DMS 273 (cell line): ENCODE results near the gene XYLB.

Source experiments
- DNase-seq: peaks from one replicate; lab custom pipeline; 2025; ENCODE audit not compliant: unreplicated experiment; lab: John Stamatoyannopoulos, UW

The XYLB gene

DNA sequence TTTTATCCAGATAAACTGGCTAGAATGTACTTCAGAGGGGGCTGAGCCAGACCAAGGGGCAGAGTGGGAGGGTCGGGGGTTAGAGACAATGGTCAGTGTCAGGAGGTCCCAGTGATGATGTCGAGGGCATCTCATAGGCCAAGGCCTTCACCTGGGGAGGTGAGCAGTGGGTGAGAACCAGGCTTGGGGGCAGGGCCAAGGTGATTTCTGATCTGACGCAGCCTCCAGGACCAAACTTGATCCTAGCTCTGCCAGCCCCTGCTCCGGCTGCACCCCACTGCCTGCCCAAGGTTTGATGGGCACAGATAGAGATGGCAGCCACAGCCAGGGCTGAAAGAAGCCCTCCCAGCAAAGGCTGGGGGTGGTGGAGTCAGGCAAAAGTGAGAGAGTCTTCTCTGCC lies 14.9 kb downstream of the XYLB start:
- no peak for DNase-seq

DNA sequence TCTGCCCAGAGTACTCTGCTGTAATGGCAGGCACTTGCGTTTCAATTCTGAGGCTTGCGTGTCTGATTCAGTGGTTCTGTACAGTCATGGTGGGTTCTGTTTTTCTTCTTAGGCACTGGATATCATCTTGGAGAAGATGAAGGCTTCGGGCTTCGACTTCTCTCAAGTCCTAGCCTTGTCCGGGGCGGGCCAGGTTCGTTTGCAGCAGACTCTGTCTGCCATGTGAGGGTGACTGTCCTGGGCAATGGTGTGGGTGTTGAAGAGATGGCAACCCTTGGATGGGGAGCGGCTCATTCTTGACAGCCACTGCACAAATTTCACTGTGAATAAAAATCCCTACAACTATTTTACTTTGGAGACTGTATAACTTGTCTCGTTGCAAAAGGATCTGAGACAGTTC lies 16.2 kb downstream of the XYLB start:
- DNase-seq, result no peak

DNA sequence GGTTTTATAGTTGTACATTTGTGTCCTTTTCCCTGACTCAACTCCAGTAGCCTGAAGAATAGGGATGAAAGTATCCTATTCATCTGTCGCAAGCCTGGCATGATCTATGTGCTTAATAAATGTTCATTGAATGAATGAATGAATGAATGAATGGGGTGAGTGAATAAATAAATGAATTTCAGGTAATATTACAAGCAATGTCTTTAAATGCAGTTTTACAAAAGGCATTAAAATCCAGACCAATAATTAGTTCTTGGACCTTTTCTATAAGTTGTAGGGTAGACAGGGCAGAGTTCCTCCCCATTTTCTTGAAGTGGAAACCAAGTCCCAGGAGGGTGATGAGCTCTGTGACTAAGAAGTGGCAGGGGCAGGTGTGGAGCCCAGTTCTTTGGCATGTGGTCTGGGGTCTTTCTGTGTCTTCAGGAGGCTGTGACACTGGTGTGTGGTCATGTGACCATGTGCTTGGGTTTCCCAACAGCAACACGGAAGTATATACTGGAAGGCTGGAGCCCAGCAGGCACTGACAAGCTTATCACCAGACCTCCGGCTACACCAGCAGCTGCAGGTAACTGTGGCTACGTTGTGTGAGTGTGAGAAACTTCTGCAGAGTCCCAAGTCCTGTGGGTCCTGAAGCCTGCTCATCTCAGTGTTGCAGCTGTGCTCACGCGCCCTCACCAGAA lies 18.3 kb downstream of the XYLB start:
- no peak for DNase-seq

DNA sequence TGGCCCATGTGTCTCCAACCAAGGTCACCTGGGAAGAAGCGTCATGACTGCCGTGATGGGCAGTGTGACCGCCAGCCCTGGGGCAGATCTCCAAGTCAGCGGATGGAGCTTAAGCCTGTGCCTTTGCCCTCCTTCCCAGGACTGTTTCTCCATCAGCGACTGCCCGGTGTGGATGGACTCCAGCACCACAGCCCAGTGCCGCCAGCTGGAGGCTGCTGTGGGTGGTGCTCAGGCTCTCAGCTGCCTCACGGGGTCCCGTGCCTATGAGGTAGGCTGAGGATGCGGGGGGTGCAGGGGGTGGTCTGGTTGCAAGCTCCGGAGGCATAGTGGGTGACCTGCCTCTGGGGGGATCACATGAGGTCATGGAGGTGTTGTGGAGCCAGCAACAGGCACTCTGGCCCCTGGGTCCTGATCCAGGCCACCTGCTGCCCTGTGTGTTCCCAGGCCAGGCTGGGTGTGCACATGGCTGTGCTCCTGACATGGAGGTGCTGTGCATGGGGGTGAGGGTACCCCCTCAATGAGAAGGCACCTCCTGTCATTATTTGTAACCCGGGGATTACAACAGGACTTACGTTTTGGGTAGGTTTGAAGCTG lies 19.0 kb downstream of the XYLB start:
- DNase-seq, result no peak

DNA sequence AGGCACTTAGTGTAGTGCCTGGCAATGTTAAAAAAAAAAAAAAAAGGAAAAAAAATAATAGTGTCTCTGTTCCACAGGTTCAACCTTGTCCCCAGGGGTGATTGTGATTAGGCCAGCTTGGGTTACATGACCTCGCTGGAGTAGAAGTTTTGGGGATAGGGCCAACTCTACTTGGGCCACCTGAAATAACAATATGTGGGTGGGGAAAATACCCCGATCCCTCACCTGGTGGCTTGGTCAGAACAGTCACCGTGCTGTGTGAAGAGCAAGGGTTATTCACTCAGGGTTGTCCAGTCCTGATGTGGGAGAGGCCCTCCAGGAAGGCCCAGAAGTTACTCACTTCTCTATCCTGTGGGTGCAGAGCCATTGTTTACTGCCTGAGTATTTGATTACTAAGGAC lies 19.5 kb downstream of the XYLB start:
- DNase-seq, result no peak

DNA sequence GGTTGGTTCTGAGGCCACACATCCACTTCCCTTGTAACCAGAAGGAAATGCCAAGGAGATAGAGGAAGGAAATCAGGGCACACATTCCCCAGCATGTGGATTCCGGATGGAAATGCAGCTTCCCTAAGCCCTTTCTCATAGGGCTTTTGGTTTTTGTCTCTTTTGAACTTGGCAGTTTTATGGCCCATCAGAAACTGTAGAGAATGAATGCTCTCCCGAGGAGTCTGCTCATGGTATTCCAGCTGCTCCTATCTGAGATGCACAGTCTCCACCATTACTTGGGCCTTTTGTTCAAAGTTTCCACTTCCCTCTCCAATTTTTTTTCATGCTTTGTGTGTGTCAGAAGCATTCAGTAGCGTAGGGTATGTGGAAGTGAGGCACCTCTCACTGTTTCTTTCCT lies 21.2 kb downstream of the XYLB start:
- DNase-seq, result no peak

DNA sequence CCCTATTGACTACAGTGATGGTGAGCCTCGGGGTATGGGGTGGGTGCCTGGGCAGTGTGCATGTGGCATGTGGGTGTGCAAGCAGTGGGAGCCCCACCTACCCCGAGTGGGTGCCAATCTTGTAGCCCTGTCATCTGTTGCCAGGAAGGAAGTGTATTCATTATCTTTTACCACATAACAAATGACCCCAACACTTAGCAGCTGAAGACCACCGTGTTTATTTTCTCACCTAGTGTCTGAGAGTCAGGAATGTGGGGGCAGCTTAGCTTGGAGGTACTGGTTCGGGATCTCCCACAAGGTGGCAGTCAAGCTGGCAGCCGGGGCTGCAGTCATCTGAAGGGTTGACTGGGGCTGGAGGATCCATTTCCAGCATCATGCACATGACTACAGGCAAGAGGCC lies 21.7 kb downstream of the XYLB start:
- DNase-seq, result no peak

DNA sequence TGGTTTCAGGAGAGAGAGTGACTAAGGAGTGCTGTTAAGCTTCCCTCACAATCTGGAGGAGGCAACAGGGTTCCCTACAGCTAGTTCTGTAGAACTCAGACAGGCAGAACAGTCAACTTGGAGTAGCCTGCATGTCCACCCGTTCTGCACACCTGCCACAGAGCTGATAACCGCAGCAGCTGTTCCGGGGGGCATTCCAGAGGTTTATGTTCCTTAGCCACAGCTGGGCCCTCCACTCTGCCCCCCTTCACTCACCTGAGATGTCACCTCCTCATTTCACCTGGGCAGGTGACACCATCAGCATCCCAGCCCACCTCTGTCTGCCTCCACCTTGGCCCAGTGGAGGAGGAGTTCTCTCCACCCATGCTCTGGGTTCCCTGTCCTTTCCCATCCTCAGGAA lies 22.6 kb downstream of the XYLB start:
- no peak for DNase-seq

DNA sequence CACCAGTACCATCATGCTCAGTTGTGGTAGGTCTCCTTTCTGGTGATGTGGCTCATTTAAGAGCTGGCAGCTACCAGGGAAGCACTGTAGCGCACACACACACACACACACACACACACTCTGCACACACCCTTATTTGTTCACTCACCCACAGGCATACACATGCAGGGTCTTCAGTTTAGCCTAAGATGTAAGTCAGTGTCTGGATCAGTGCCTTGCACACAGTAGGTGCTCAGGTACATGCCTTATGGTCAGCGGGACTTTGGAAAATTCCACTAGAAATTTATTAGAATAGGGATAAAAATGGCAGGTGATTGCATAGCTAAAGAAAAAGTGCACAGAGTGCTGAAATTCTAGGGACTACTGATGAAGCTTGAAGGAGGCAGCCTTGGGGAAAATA lies 23.6 kb downstream of the XYLB start:
- no peak for DNase-seq

DNA sequence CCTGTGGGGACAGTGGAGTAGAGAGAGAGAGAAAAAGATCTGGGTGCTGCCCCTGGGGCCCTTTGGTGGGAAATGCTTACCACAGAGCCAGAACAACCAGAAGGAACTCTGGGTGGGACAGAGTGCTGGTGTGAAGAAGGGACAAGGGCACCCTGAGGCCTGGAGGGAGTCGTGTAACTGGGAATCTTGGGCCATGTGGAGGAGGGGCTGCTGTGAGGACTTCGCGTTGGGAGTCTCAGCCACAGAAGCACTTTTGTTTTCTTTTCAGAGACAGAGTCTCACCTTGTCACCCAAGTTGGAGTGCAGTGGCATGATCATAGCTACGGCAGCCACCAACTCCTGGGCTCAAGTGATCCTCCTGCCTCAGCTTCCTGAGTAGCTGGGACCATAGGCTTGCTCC lies 24.3 kb downstream of the XYLB start:
- no peak for DNase-seq

DNA sequence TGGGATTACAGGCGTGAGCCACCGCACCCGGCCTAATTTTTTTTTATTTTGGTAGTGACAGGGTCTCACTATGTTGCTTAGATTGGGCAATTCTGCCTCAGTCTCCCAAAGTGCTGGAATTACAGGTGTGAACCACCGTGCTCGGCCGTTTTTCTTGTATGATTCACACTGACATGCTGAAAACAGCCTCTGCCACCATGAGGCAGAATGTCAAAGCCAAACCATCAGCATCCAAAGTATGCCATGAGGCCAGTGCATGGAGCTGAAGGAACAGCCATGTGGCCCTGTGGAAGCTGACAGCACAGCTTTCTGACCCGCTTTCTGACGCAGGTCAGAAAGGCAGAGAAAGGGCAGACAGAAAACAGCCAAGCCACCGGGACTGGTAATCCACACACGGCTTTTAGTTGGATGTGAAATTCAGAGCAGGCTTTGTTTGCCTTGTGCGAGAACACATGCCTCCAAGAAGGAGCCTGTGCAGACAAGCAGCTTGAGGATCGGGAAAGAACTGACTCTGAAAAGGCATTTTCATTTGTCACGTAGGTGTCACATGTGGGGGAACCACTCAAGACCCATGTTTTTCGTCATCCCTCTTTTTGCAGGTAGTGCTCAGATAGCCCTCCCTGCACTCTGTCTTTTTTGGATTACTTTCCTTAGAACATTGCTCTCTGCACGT lies 25.1 kb downstream of the XYLB start:
- DNase-seq, result no peak

DNA sequence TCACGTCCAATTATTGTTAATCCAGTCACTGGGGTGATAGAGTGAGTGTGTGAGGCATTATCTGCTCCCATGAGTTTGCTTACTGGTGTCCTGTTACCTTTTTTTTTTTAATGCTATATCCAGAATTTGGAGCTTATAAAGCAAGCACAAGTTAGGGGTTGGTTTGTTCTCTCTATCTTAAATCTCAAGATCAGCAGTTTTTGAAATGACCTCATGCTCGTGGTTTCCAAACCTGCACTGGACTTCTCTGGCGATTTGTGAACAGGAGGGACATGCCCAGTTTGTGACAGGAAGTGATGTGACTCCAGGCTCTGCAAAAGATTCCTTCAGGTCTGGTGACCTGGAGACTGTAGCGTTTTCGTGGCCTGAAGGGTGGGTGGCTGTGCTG lies 25.6 kb downstream of the XYLB start:
- DNase-seq, result no peak

DNA sequence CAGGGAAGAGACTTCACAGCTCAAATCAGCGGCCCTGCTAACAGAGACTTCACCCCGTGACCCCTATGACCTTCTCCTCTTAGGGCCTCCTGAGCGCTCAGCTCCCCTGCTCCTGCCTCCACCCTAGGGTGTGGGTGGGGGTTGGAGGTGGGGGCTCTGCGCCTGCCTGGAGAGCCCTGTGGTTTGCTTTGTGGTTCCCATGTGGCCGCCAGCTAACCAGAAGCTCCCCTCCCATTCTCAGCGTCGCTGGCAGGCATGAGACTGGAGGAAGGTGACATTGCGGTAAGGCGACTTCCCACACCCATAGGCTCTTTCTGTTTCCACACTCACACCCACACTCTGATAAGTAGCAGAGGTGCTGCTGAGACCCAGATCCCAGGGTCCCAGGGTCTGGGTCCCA lies 27.6 kb downstream of the XYLB start:
- DNase-seq, result no peak

DNA sequence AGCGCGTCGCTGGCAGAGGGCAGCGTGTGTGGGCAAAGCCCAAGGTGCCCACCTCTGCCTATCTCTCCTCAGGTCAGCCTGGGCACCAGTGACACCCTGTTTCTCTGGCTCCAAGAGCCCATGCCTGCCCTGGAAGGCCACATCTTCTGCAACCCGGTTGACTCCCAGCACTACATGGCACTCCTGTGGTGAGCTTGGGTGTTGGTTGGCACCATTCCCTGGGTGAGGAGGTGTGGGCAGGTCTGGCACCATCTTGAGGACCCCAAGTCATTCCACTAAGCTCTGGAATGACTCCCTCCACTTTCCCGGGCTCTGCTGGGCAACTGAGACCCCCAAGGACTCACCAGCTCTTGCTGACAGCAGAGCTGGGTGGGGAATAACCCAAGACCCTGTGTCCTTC lies 28.5 kb downstream of the XYLB start:
- DNase-seq, result no peak

DNA sequence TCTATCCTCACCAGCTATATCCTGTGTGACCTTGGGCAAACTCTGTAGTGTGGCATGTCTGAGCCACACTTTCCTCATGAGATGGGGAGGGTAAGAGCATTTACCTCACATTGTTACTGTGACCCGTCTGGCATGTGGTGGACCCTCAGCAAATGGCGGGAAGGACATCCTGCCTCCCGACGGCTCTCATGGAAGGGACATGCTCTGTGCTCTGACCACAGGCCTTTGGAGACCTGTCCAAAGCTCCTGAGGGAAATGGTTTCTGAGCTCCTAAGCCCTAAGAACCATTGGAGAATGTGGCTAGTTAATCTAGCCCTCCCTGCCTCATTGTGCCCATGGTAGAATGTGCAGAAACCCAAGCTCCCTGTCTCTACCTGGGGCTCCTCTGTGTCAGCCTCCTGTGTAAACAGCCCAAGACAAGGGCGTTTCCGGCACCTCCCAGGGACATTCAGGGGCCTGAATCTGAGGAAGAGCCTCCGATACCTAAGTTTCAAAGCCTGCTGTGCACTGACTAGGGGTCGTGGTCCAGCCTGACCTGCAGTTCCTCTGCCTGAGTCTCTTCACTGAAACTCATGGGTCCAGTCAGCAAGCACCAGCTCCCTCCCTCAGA lies 29.0 kb downstream of the XYLB start:
- no peak for DNase-seq

DNA sequence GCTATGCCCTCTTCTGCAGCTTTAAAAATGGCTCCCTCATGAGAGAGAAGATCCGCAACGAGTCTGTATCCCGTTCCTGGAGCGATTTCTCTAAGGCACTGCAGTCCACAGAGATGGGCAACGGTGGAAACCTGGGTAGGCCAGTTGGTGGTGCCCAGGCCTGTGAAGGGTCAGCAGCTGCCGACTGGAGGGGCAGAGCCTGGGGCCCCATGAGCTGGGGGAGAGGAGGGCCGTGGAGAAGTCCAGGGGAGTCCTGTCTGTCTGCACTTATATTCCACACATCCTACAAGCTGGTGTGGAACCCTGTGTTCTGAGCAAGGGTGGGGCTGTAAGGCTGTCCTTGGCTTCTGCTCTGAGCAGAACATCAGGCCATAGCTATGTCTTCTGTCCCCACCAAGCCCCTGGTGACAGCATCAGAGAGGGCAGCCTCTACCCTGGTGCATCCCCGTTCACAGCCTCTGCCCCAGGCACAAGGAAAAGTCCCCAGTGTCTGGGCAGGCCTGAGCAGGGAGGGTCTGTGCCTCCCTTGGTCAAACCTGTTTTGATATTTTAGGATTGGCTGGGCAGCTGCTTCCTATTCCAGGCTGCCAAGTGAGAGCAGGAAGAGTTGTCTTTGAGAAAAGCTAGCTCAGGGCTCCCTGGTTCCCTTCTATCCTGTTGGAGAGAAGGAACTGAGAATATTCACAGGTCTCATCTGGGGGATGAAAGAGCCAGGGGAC lies 29.7 kb downstream of the XYLB start:
- no peak for DNase-seq

DNA sequence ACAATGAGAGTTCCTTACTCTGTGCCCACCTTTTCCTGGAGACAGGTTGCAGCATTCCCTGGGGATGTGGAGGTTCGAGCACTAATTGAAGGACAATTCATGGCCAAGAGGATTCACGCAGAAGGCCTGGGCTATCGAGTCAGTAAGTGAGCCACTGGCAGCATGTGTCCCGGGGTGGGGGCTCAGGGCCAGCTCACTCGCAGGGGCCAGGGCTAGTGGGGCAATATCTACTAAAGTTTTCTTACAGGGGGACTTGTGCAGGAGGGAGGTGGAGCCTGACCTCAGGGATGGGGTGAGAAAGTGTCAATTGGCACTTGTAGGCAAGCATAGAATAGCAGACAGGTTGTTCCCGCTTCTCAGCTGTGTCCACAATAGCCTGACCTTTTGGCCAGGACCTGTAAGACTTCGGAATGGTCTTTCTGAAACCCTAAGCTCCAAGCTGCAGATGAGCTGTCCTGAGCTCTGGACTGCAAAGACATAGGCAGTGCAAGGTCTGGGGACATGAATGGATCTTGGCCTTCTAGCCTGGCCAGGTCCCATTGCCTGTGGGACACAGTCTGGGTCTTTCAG lies 32.7 kb downstream of the XYLB start:
- no peak for DNase-seq

DNA sequence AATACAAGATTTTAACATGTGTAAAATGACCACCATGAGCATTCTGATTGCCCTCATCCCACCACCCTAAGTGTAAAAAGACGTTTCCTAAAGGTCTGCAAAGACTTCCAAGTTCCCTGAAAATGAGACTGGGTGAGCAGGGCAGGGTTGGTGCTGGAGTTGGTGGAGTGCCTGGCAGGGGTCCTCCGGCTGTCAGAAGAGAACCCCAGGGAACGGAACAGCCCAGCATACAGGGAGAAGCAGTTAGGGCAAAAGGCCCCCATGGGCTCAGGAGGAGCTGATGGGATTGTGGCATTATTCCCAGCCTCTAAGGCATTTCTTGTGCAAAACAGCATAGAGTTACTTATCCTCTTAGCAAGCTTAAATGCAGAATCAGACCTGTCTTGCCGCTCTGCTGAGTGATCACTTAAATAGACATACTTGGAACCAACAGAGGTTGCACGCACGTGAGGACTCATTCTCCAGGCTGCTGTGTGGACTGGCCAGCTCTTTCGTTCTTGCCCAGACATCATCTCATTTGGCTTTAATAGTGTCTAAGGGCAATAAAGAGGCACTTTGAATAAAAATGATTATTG lies 36.0 kb downstream of the XYLB start:
- no peak for DNase-seq

DNA sequence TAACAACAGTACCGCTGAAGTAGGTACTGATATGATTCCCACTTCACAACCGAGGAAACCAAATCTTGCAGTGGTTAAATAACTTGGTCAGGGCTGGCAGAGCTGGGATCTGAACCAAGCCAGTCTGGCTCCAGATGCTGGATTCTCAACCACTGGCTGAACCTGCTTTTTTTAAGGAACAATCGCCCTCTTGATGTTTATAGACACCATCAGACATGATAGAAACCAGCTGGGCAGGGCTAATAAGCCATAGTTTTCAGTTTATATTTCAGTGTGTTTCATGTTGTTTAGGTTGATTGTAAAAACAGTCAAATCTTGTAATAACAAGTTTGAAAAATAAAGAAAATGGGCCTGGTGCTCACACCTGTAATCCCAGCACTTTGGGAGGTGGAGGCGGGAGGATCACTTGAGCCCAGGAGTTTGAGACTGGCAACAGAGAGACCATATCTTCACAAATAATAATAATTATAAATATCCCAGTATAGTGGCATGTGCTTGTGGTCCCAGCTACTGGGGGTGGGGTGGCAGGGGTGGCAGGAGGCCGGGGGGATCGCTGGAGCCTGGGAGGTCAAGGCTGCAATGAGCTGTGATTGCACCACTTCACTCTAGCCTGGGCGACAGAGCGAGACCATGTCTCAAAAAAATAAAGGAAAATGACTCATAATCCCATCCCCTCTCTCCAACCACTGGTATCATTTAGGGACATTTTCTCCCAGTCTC lies 36.7 kb downstream of the XYLB start:
- DNase-seq, result no peak

DNA sequence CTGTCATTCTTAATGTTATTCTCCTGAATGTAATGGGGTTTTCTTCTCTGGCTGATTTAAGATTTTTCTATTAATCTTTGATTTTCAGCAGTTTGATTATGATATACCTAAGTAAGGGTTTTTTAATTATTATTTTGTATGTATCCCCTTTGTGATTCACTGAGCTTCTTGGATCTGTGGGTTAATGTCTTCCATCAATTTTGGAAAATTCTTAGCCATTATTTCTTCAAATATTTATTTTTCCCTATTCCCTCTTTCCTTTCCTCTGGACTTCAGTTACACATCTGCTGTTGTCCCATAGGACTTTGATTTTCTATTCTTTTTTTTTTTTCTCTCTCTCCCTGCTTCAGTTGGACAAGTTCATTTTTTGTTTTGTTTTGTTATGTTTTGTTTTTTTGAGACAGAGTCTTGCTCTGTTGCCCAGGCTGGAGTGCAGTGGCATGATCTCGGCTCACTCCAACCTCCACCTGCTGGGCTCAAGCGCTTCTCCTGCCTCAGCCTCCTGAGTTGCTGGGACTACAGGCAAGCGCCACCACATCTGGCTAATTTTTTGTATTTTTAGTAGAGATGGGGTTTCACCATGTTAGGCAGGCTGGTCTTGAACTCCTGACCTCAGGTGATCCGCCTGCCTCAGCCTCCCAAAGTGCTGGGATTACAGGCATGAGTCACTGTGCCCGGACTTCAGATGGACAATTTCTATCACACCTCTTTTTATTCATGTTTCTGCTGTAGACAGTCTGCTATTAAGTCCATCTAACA lies 40.6 kb downstream of the XYLB start:
- no peak for DNase-seq
